GM12801 (cell line): Measurements from ENCODE around the gene MEX3B.

Experiments
- TF ChIP-seq, protein P1 (sequence below): IDR thresholded peaks from one replicate; pipeline ENCODE4 v1.5.1; 2011; ENCODE audit warnings: control low read depth; ENCODE audit not compliant: insufficient read length; ENCODE audit errors: extremely low read depth

The MEX3B gene

DNA sequence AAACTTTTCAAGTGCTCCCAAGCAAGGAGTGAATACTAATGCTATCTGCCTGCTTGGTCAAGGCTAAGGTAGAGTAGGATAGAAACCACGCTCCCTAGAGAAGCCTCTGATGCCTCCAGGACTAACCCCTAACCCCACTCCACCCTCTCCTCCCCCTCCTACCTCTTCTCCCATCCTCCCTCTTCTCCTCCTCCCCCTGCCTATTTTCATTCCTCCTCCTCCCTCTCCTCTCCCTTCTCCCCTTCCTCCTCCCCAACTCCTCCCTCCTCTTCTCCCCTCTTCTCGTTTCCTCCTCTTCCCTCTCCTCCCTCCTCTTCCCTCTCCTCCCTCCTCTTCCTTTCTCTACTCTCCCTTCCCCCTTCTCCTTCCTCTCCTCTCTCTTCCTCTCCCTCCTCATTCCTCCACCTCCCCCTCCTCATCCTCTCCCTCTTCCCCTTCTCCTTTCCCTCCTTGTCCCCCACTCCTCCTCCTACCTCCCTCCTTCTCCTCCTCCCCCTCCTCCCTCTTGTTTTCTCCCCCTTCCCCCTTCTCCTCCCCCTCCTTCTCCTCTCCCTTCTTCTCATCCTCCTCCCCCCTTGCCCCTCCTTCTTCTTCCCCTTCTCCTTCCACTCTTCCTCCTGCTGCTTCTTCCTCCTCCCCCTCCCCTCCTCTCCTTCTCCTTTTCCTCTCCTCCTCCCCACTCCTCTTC is 12.8 kb upstream of the MEX3B start:
- TF ChIP-seq, protein P1, sequence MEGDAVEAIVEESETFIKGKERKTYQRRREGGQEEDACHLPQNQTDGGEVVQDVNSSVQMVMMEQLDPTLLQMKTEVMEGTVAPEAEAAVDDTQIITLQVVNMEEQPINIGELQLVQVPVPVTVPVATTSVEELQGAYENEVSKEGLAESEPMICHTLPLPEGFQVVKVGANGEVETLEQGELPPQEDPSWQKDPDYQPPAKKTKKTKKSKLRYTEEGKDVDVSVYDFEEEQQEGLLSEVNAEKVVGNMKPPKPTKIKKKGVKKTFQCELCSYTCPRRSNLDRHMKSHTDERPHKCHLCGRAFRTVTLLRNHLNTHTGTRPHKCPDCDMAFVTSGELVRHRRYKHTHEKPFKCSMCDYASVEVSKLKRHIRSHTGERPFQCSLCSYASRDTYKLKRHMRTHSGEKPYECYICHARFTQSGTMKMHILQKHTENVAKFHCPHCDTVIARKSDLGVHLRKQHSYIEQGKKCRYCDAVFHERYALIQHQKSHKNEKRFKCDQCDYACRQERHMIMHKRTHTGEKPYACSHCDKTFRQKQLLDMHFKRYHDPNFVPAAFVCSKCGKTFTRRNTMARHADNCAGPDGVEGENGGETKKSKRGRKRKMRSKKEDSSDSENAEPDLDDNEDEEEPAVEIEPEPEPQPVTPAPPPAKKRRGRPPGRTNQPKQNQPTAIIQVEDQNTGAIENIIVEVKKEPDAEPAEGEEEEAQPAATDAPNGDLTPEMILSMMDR: no peak

DNA sequence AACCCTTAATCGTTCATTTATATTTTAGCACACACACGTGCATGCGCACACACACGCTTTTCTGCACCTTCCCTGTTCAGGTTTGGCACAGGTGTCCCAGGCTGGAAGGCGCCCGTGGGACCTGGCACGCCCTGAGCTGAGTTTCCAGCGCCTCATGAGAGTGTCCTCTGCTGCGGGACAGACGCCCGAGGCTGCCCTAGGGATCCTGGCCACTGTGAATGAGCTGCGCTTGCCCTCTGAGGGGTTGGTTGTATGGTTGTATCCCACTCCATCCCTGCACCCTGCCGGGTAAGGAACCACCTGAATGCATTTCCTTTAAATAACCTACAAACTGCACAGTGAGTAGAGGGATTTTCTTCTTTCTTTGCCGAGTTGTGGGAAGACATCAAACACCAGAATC is 12.2 kb upstream of the MEX3B start:
- TF ChIP-seq, protein P1: no peak

DNA sequence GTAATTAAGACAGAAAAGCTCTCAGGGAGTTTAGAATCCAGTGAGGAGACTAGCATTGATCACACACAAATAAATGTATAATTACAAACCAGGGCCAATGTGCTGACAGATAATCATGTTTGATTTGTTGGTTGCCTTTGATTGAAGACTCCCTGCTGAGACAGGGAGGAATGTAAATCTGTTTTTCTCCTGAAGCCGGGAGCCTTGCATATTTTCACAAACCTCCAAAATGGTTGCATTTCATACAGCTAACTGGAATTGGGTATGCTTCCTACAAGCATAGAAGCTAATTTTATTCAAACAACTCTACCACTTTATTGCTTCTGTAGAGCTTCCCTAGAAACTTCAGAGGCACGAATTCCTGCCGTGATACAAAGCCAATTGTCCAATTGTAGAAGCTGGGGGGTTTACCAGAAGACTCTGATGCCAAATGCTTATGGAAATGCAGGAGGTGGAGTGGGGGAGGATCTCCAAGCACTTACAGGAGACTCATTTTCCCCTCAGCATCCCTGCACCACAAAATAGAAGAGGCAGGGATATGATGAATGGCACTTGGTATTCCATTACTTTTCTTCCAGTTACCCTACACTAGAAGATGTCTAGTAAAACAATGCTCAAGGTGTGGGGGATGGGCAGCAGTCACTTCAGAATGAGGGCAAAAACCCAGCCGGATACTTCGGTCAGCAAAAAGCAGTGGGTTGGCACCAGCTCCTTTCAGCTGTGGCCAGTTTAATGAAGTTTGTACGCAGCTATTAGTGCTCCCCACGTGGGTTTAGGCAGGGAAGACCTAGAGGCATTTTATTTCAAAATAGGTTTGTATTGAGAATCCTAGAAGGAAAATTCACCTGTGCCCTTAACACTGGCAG is 11.4 kb upstream of the MEX3B start:
- TF ChIP-seq, protein P1: no peak

DNA sequence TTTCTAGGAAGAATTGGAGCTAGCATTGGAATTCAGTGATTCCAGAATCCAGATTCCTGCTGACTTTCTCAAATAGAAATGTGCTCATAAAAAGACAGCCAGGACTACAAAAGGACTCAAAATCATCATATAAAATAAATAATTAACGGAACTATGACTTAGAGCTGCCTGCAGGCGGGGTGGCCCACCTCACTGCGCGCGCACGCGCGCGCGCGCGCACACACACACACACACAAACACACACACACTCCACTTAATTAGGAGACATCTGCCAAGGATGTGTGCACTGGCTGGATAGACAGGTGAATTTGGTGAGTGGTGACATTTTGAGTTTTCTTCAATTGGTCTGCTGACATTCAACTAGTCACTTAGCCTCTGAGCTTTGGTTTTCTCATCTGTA is 6.9 kb upstream of the MEX3B start:
- TF ChIP-seq, protein P1: no peak

DNA sequence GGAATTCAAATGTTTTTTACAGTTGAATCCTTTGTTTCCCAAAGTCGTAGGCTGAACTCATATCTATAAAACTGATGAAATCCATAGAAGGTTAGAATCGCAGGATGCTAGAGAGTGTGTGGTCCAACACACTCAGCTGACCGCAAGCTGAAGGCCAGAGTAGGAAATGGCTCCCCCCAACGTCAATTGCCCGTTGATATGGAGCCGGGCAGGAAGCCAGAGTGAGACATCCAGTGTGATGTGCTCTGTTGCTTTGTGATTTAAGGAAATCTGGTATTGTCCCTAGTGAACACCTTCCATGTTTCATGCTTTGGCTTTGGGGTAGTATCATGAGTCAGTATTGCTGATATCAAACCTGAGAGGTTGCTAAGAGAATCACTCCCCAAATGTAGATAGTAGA is 5.8 kb upstream of the MEX3B start:
- TF ChIP-seq, protein P1: no peak

DNA sequence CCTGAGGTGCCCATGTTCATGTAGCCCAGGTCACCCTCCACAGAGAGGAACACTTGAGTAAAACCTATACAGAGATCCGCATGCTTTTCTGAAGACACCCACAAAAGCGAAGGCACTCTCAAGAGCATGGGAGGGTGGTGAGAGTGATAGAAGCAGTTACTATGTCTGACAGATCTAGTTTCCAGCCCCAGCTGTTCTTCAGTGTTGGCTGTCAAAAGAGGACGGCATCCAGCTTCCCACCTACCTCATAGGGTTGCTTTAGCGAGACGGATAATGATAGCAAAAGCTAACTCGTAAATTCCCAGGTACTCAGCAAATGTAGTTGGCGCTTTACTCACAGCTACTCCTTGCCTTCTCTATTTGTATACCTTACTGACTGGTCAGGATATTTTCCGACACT is 3.0 kb upstream of the MEX3B start:
- TF ChIP-seq, protein P1: no peak

DNA sequence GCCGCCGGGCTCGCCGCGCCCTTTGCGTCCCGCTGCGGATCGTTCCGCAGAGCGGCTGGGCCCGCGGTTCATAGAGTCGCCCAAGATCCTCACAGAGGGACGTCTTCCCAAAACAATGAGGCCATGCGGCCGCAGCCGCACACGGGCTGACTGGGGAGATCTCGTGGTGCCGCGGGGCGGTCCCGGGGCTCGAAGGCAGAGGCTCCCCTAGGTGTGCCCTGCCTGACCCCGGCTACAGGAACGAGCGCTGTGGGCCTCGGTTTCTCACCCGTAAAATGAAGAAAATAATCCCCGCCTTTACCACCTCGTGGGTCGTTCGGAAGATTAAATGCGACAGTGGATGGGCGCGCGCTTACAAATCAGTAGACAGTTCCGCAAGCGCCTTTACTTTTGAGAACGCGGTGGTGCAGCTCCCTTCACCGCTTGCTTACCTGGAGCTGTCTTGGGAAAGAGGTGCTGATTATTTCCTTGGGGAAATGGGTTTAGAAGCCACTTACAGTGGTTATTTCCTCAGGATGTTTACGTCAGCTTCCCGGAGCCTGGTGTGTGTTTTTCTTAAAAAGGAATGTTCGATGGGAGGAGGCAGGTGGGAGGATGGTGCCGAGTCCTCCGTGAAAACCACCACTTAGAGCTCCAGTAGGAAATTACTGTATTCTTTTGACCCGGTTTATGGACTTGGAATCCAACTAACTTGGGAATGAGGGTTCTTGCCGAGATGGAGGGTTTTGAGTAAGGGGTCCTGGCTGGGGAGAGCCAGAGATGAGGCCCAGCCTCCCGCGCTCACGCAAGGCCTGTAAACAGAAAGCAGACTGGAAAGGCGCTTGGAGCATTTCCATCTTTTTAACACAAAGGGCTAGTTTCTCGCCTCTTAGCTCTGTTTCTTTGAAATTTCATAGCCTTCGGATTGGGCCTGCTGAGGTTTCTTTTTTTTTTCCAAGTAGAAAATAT is 1.9 kb upstream of the MEX3B start:
- TF ChIP-seq, protein P1: no peak
